PC-9 (cell line): Measurements from ENCODE around the gene GSG1L2. TPM values are rescaled to one million over a fixed set of nuclear protein-coding genes. Genes with fewer than 3 reads are reported as not detected.

Experiments
- BruUV-seq: library from RNA; stranded (reverse); fragments of 400-500 nt; replicated peaks from 2 replicates; lab custom pipeline; 2021; lab: Mats Ljungman, UMichigan
- CTCF ChIA-PET: fragments of 300-600 bp; sonication (Branson Sonifier 250); formaldehyde crosslinking; loops from one replicate; lab custom pipeline; 2022; ENCODE audit warnings: antibody characterized with exemption; lab: Charles Lee
- POLR2A ChIA-PET: fragments of 300-600 bp; sonication (Branson Sonifier 250); formaldehyde crosslinking; loops from one replicate; lab custom pipeline; 2022; ENCODE audit warnings: antibody characterized with exemption; ENCODE audit not compliant: unreplicated experiment; lab: Charles Lee
- DNase-seq, 2 experiments: peaks; one replicate each; pipeline versions ENCODE4 v3.0.0 to v3.0.0-alpha.2; 2015 to 2022; ENCODE audit warnings: mixed read lengths in 1 of 2
- H2AFZ ChIP-seq: fragments of 200-600 bp; sonication (generic); 2 replicates; pipeline ENCODE4 v1.8.1; 2017; ENCODE audit warnings: antibody characterized with exemption
- H3F3A ChIP-seq: fragments of 200-600 bp; sonication (generic); 2 replicates; pipeline ENCODE4 v1.8.1; 2017; ENCODE audit warnings: antibody characterized with exemption, mild to moderate bottlenecking, low read depth; ENCODE audit not compliant: insufficient read depth
- H3K27ac ChIP-seq: fragments of 200-600 bp; sonication (generic); 2 replicates; pipeline ENCODE4 v1.6.1; 2016; ENCODE audit warnings: mixed run types
- H3K27me3 ChIP-seq: fragments of 200-600 bp; sonication (generic); 2 replicates; pipeline ENCODE4 v1.6.1; 2016; ENCODE audit warnings: low read depth, mixed run types; ENCODE audit not compliant: insufficient read depth
- H3K36me3 ChIP-seq: fragments of 200-600 bp; sonication (generic); 2 replicates; pipeline ENCODE4 v1.6.1; 2016; ENCODE audit warnings: low read depth, mixed run types
- H3K4me1 ChIP-seq: fragments of 200-600 bp; sonication (generic); replicated peaks from 2 replicates; pipeline ENCODE4 v1.6.1; 2016; ENCODE audit warnings: mixed run types; ENCODE audit not compliant: insufficient read depth
- H3K4me2 ChIP-seq: fragments of 200-600 bp; sonication (generic); 2 replicates; pipeline ENCODE4 v1.6.1; 2017; ENCODE audit warnings: mixed run types
- H3K4me3 ChIP-seq: fragments of 200-600 bp; sonication (generic); 2 replicates; pipeline ENCODE4 v1.6.1; 2016; ENCODE audit warnings: mixed run types
- H3K79me2 ChIP-seq: fragments of 200-600 bp; sonication (generic); 2 replicates; pipeline ENCODE4 v1.6.1; 2017; ENCODE audit warnings: low read depth, mixed run types
- H3K9me2 ChIP-seq: fragments of 200-600 bp; sonication (generic); 2 replicates; pipeline ENCODE4 v1.8.1; 2017; ENCODE audit warnings: mild to moderate bottlenecking; ENCODE audit not compliant: insufficient read depth
- H3K9me3 ChIP-seq: fragments of 200-600 bp; sonication (generic); 2 replicates; pipeline ENCODE4 v1.8.1; 2016; ENCODE audit warnings: low read depth; ENCODE audit not compliant: insufficient read depth
- H4K20me1 ChIP-seq: fragments of 200-600 bp; sonication (generic); 2 replicates; pipeline ENCODE4 v1.8.1; 2017; ENCODE audit not compliant: insufficient read depth
- EZH2 ChIP-seq: fragments of 200-600 bp; sonication (generic); IDR thresholded peaks from 2 replicates; pipeline ENCODE4 v1.8.0; 2017; ENCODE audit warnings: antibody characterized with exemption, low read depth
- intact Hi-C: fragments of 100-400 bp; cut with micrococcal nuclease; formaldehyde crosslinking; loops from one replicate; pipeline ENCODE4 v1.10.0; 2022; ENCODE audit not compliant: unreplicated experiment
- total RNA-seq: library from RNA; stranded (reverse); gene quantifications from 2 replicates; pipeline ENCODE4 v1.2.3, GENCODE V29; 2021
- TF ChIP-seq, protein P1 (sequence below): fragments of 200-600 bp; sonication (generic); conservative IDR thresholded peaks from 2 replicates; pipeline ENCODE4 v1.6.1; 2017; ENCODE audit warnings: mixed run types, antibody characterized with exemption, mild to moderate bottlenecking, moderate library complexity

Gene GSG1L2
- total RNA-seq, 1 experiment from 2014 or later, result not detected

DNA sequence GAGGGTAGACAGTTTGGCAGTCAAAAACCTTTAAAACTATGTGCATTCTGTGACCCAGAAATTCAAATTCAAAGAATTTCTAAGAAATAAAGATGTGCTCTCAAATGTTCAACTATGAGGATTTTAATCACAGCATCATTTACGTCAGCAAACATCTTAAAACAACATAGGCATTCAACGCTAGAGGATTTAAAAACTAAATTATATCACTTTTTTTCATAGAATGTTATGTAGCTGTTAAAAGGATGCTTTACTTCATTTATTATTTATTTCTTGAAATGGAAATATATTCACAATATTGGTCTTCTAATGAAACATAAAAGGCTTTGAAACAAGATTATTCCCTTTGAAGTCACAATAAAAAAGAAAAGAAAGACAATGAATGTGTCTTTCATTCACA, 7.5 kb upstream of the GSG1L2 start:
- Histone ChIP-seq H3K4me3 (no peak overlapping the region), H2AFZ (no peak overlapping the region), H4K20me1 (no peaks in the 10 kb centered on the region), H3K27me3 (no peaks in the 10 kb centered on the region), H3K4me1 (no peaks in the 10 kb centered on the region), H3K36me3 (no peaks in the 10 kb centered on the region), H3K4me2 (no peak overlapping the region), H3K79me2 (no peaks in the 10 kb centered on the region), H3K27ac (no peak overlapping the region), H3K9me3 (no peaks in the 10 kb centered on the region), H3F3A (no peaks in the 10 kb centered on the region), H3K9me2 (no peaks in the 10 kb centered on the region)
- POLR2A ChIA-PET, result no interaction called here
- no TSS peak for BruUV-seq
- intact Hi-C loops, result no loop called here
- no peak for DNase-seq
- CTCF ChIA-PET, result no interaction called here
- TF ChIP-seq, protein P1, sequence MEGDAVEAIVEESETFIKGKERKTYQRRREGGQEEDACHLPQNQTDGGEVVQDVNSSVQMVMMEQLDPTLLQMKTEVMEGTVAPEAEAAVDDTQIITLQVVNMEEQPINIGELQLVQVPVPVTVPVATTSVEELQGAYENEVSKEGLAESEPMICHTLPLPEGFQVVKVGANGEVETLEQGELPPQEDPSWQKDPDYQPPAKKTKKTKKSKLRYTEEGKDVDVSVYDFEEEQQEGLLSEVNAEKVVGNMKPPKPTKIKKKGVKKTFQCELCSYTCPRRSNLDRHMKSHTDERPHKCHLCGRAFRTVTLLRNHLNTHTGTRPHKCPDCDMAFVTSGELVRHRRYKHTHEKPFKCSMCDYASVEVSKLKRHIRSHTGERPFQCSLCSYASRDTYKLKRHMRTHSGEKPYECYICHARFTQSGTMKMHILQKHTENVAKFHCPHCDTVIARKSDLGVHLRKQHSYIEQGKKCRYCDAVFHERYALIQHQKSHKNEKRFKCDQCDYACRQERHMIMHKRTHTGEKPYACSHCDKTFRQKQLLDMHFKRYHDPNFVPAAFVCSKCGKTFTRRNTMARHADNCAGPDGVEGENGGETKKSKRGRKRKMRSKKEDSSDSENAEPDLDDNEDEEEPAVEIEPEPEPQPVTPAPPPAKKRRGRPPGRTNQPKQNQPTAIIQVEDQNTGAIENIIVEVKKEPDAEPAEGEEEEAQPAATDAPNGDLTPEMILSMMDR, result no peak
- TF ChIP-seq EZH2, result no peak

DNA sequence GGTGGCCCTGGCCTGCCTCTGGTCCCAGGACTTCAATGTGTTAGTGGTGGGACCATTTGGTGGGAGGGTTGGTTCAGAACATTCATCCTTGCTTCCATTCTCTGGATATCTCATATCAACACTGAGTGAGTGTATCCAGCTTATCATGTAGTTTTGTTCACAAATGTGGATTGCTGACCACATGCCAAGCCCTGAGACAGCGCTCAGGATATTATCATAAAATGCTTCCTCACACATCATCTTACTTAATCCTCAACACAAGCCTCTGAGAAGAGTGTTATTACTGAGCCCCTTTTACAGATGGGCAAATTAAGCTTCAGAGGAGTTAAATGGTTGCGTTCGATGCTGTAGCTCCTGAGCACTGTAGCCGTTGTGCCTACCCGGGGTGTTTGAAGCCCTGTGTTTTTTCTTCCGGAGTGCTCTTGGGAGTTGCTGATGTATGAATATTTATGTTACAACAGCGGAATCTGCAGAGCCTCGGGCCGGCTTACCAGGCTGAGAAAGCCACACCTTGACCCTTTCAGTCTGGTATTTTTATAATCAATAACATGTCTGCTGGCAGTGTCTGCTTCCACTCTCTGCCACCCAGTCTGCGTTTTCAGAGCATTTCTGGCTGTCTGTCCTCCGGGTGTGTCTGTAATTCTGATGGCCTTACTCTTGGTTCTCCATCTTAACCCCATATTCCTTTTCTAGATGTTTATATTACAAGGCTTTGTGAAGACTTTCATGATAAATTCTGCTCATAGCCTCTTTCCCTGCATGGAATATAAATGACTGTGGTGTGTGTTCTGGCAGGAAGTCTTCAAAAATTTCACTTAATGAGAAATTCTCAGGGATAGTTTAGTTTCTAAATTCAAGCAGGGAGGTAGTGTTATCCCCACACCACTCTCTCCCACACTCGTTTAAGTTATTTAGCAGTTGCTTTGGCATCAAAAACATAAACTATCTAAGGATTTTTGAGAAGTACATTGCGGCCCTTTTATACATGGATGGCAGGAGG, 6.7 kb upstream of the GSG1L2 start:
- no peak for DNase-seq
- Histone ChIP-seq H3K36me3 (no peaks in the 10 kb centered on the region), H2AFZ (no peak overlapping the region), H3K79me2 (no peaks in the 10 kb centered on the region), H3K9me2 (no peaks in the 10 kb centered on the region), H3K27ac (no peak overlapping the region), H3K4me2 (no peak overlapping the region), H3K27me3 (no peaks in the 10 kb centered on the region), H3F3A (no peaks in the 10 kb centered on the region), H4K20me1 (no peaks in the 10 kb centered on the region), H3K4me3 (no peak overlapping the region), H3K9me3 (no peaks in the 10 kb centered on the region), H3K4me1 (no peaks in the 10 kb centered on the region)
- POLR2A ChIA-PET, result no interaction called here
- BruUV-seq, result no TSS peak
- CTCF ChIA-PET, result no interaction called here
- intact Hi-C loops, result no loop called here
- TF ChIP-seq, protein P1, result no peak
- TF ChIP-seq EZH2, result no peak

DNA sequence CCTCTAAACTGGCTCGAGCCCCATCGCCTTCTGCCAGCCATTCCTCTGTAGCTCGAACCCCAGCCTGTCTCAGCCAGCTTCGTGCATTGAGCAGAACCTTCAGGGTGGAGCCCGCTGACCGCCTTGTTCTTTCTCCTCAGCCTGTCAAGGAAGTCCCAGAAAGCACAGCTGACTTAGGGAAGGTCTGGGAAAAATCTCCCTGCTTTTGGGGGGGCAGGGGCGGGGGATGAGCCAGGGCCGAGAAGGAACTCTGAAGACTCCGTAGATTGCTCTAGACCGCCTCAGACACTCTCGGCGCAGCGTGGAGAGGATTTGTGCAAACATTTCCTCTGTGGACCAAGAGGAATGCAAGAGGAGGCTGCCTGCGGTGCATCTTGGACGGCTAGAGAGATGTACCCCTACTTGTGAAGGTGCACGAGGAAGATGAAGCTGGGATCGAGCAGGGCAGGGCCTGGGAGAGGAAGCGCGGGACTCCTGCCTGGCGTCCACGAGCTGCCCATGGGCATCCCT, 3.8 kb upstream of the GSG1L2 start, which contains the start of gene GLP2R:
TSS of gene GLP2R (plus strand) at position 284 of the 510 bp plus-strand sequence. CDS start at position 424, 140 bp downstream.
- no TSS peak for BruUV-seq
- Histone ChIP-seq H3K9me3 (no peaks in the 10 kb centered on the region), H3K4me3 (no peak within 1 kb of the TSS), H2AFZ (no peak within 1 kb of the TSS), H3K79me2 (no peaks in the 10 kb centered on the region), H3F3A (no peaks in the 10 kb centered on the region), H3K9me2 (no peaks in the 10 kb centered on the region), H3K27ac (no peak within 1 kb of the TSS), H3K4me1 (peaks cover 3% of the 10 kb centered on the region; the same call in 1 of the 2 replicates), H3K4me2 (no peak within 1 kb of the TSS), H3K27me3 (no peaks in the 10 kb centered on the region), H3K36me3 (no peaks in the 10 kb centered on the region), H4K20me1 (no peaks in the 10 kb centered on the region)
- ChIA-PET POLR2A (no interaction called here), CTCF (interaction anchor here (0.7 kb wide), 1 partner anchor 78 kb away, joined by 8 read pairs; no protein-coding TSS in a partner anchor)
- TF ChIP-seq EZH2, result no peak
- TF ChIP-seq, protein P1, result no peak
- DNase-seq, result no peak
- intact Hi-C loops, result no loop called here
